ENCODE results near the gene ZNF554. TPM values are rescaled to one million over a fixed set of nuclear protein-coding genes. Genes with fewer than 3 reads are reported as not detected.

Gene ZNF554
- total and polyA plus RNA-seq, 2 experiments from 2014 or later = 2.0 to 7.5 TPM

DNA sequence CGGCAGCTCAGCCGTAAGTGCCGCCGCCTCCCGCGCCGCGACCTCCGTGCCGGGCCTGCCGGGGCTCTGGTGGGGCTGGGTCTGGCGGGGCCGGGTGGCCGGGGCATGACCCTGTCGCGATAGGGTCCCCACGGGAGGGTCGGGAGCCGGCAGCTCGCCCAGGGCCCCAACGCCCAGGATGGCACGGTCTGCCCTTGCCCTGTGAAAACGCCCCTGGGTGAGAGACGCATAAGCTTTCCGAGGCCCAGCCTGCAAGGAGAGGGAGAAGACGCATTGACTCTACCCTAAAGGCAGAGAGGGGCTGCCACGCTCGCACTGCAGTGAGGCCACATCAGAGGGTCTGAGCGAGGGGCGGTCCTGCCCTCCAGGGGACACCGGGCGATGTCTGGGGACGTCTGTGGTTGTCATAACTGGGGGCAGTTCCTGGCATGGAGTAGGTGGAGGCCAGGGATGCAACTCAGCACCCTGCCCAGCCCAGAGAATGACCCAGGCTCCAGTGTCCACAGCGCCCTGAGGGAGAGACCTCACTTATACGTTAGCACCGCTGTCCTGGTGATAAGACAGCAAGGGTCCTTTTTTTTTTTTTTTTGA, 539 bp downstream of the ZNF554 start (continued):
- no peak for TF ChIP-seq ZNF462 (CRISPR knock-in tag; IDR thresholded peaks at IDR 0.05)
- TF ChIP-seq ZNF331 (CRISPR knock-in tag; IDR thresholded peaks at IDR 0.05; ENCODE audit: low read depth) = no peak
- no peak for TF ChIP-seq EZH2phosphoT487 (IDR thresholded peaks at IDR 0.05; ENCODE audit: unreplicated experiment)
- TF ChIP-seq NANOG (IDR thresholded peaks at IDR 0.05; ENCODE audit: borderline replicate concordance) = no peak
- TF ChIP-seq POLR2AphosphoS5 (IDR thresholded peaks at IDR 0.05; ENCODE audit: low read depth) = no peak
- no peak for TF ChIP-seq EZH2 (IDR thresholded peaks at IDR 0.05; ENCODE audit: low read depth, unreplicated experiment)

DNA sequence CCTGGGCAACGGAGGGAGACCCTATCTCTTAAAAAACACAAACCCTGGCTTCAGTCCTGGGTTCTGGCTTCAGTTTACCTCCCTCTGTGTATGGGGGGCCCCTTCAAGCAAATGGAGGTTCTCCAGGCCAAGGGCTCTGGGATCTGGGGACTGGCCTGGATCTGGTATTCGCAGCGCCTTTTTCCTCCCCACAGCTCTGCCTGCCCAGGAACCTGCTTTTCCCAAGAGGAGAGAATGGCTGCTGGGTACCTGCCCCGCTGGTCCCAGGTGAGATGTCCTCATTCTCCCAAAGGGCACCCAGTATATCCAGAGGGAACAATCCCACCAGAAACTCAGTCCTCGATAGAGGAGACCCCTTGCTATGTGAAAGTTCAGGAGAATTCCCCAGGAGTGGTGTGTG, 3.2 kb downstream of the ZNF554 start:
- Histone ChIP-seq H3K4me3 (no peak overlapping the region), H3K27ac (ENCODE audit: low read depth) (no peak overlapping the region), H3K79me2 (replicated peaks; ENCODE audit: insufficient read depth) (no peaks in the 10 kb centered on the region), H3F3A (replicated peaks; ENCODE audit: low read depth) (no peaks in the 10 kb centered on the region), H4K20me1 (replicated peaks; ENCODE audit: insufficient read depth) (no peaks in the 10 kb centered on the region), H3K4me1 (ENCODE audit: insufficient read depth) (no peaks in the 10 kb centered on the region), H2AFZ (no peak overlapping the region), H3K4me2 (no peak overlapping the region), H3K27me3 (ENCODE audit: insufficient read depth) (no peaks in the 10 kb centered on the region), H3K36me3 (ENCODE audit: insufficient read depth) (no peaks in the 10 kb centered on the region), H3K9me2 (ENCODE audit: insufficient read depth) (no peaks in the 10 kb centered on the region)
- no peak for ATAC-seq
- Mint-ChIP-seq H3K4me1 (no peaks in the 10 kb centered on the region; the same call in 2 of the 3 replicates), H3K27me3 (ENCODE audit: insufficient read depth, low read depth, poor library complexity) (peaks cover 5% of the 10 kb centered on the region), H3K9me3 (peaks cover 28% of the 10 kb centered on the region), H3K4me3 (no peak overlapping the region), H3K36me3 (ENCODE audit: low read depth) (peaks cover 43% of the 10 kb centered on the region), H3K27ac (no peak overlapping the region)
- no peak for DNase-seq (ENCODE audit: low spot score)
- TF ChIP-seq ZNF114 (CRISPR knock-in tag; IDR thresholded peaks at IDR 0.05) (no peak), EZH2phosphoT487 (IDR thresholded peaks at IDR 0.05; ENCODE audit: unreplicated experiment) (no peak), EZH2 (IDR thresholded peaks at IDR 0.05; ENCODE audit: low read depth, unreplicated experiment) (no peak), POLR2AphosphoS5 (IDR thresholded peaks at IDR 0.05; ENCODE audit: low read depth) (no peak), ZNF331 (CRISPR knock-in tag; IDR thresholded peaks at IDR 0.05; ENCODE audit: low read depth) (no peak), JUNB (IDR thresholded peaks at IDR 0.05; ENCODE audit: unreplicated experiment) (no peak), NANOG (IDR thresholded peaks at IDR 0.05; ENCODE audit: borderline replicate concordance) (no peak), CTCF (conservative IDR thresholded peaks at IDR 0.05; ENCODE audit: low read depth in 2 of 2) (no peak), STAT1 (IDR thresholded peaks at IDR 0.05; ENCODE audit: unreplicated experiment) (no peak)
- TF ChIP-seq, protein P1, sequence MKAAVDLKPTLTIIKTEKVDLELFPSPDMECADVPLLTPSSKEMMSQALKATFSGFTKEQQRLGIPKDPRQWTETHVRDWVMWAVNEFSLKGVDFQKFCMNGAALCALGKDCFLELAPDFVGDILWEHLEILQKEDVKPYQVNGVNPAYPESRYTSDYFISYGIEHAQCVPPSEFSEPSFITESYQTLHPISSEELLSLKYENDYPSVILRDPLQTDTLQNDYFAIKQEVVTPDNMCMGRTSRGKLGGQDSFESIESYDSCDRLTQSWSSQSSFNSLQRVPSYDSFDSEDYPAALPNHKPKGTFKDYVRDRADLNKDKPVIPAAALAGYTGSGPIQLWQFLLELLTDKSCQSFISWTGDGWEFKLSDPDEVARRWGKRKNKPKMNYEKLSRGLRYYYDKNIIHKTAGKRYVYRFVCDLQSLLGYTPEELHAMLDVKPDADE (IDR thresholded peaks at IDR 0.05) = no peak
- TF ChIP-seq, protein P2, sequence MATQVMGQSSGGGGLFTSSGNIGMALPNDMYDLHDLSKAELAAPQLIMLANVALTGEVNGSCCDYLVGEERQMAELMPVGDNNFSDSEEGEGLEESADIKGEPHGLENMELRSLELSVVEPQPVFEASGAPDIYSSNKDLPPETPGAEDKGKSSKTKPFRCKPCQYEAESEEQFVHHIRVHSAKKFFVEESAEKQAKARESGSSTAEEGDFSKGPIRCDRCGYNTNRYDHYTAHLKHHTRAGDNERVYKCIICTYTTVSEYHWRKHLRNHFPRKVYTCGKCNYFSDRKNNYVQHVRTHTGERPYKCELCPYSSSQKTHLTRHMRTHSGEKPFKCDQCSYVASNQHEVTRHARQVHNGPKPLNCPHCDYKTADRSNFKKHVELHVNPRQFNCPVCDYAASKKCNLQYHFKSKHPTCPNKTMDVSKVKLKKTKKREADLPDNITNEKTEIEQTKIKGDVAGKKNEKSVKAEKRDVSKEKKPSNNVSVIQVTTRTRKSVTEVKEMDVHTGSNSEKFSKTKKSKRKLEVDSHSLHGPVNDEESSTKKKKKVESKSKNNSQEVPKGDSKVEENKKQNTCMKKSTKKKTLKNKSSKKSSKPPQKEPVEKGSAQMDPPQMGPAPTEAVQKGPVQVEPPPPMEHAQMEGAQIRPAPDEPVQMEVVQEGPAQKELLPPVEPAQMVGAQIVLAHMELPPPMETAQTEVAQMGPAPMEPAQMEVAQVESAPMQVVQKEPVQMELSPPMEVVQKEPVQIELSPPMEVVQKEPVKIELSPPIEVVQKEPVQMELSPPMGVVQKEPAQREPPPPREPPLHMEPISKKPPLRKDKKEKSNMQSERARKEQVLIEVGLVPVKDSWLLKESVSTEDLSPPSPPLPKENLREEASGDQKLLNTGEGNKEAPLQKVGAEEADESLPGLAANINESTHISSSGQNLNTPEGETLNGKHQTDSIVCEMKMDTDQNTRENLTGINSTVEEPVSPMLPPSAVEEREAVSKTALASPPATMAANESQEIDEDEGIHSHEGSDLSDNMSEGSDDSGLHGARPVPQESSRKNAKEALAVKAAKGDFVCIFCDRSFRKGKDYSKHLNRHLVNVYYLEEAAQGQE (IDR thresholded peaks at IDR 0.05; ENCODE audit: unreplicated experiment) = no peak

Measured in GM23338 (cell line).